Activated CD4-positive, alpha-beta T cell treated with anti-CD3 and anti-CD28 coated beads, Interleukin-2, Interleukin-4, amounts not matched to agents 100 ng/mL and 50 ng/mL, durations not matched to agents 16 hours and 8 hours (primary cell): ENCODE data around the gene CFAP73.

Experiments used
- DNase-seq: peaks from one replicate; pipeline ENCODE4 v3.0.0-alpha.2; 2020; ENCODE audit warnings: low spot score

The CFAP73 gene

GRCh38 chr12:113142173-113142885, 7.2 kb upstream of the CFAP73 start:
- DNase-seq = no peak

GRCh38 chr12:113142886-113143332, 6.6 kb upstream of the CFAP73 start:
- DNase-seq = no peak

- DNase-seq = no peak
These were observed 5.6 kb upstream of the CFAP73 start for GRCh38 chr12:113143959-113144358.

- DNase-seq = no peak
These were observed 4.7 kb upstream of the CFAP73 start for GRCh38 chr12:113144806-113145205.

GRCh38 chr12:113145720-113146551, 3.6 kb upstream of the CFAP73 start:
- no peak for DNase-seq

- DNase-seq = no peak
These were observed 2.5 kb upstream of the CFAP73 start for GRCh38 chr12:113146999-113147398.

GRCh38 chr12:113151655-113152054, 2.1 kb downstream of the CFAP73 start:
- DNase-seq = no peak

GRCh38 chr12:113152196-113152834, 2.8 kb downstream of the CFAP73 start:
- DNase-seq = no peak

GRCh38 chr12:113152835-113153814, 3.6 kb downstream of the CFAP73 start:
- DNase-seq = peak; percentile 44

- DNase-seq = no peak
These were observed 4.9 kb downstream of the CFAP73 start for GRCh38 chr12:113154351-113154973.

- no peak for DNase-seq
These were observed 5.5 kb downstream of the CFAP73 start for GRCh38 chr12:113155060-113155459.

- no peak for DNase-seq
These were observed 6.1 kb downstream of the CFAP73 start for GRCh38 chr12:113155646-113156045.

GRCh38 chr12:113157218-113157859, 7.8 kb downstream of the CFAP73 start:
- no peak for DNase-seq

- DNase-seq = no peak
These were observed 9.1 kb downstream of the CFAP73 start for GRCh38 chr12:113158439-113159203.

- DNase-seq = no peak
These were observed 10.4 kb downstream of the CFAP73 start for GRCh38 chr12:113159937-113160336.

- DNase-seq = peak; percentile 15
These were observed 12.0 kb downstream of the CFAP73 start for GRCh38 chr12:113161415-113162016.

GRCh38 chr12:113162102-113163029, 12.8 kb downstream of the CFAP73 start:
- DNase-seq = no peak

GRCh38 chr12:113163030-113163360, 13.5 kb downstream of the CFAP73 start:
- no peak for DNase-seq
